ENCODE results near the gene SLC4A8.
"Not testable (repeated sequence)": the region's sequence is repeated elsewhere in the genome, so short reads cannot be mapped to it uniquely, and the experiment has no call there.

Gene SLC4A8

GRCh38 chr12:51443573-51443972 lies 18.9 kb downstream of the SLC4A8 start:
- Histone ChIP-seq H3K27me3 (ENCODE audit: insufficient read depth, insufficient read length) (no peaks in the 10 kb centered on the region), H3K9me3 (ENCODE audit: insufficient read depth, low read length) (no peaks in the 10 kb centered on the region), H3K9ac (ENCODE audit: insufficient read length, low read depth) (no peak overlapping the region), H3K36me3 (ENCODE audit: insufficient read depth, insufficient read length, low read length) (peaks cover 4% of the 10 kb centered on the region), H3K4me3 (ENCODE audit: insufficient read length, low read depth) (no peak overlapping the region), H3K4me1 (ENCODE audit: insufficient read depth, insufficient read length) (no peaks in the 10 kb centered on the region)
- no peak for TF ChIP-seq YY1 (IDR thresholded peaks at IDR 0.05; ENCODE audit: insufficient read depth, insufficient read length)
- no peak for TF ChIP-seq SUZ12 (IDR thresholded peaks at IDR 0.05; ENCODE audit: extremely low read depth, insufficient read depth, insufficient read length)
- no peak for TF ChIP-seq ZNF274 (IDR thresholded peaks at IDR 0.05; ENCODE audit: low read depth, low read length)
- no peak for DNase-seq (ENCODE audit: low read depth, low spot score)

GRCh38 chr12:51448618-51449256 lies 24.1 kb downstream of the SLC4A8 start:
- DNase-seq (ENCODE audit: low read depth, low spot score): no peak
- Histone ChIP-seq H3K9me3 (ENCODE audit: insufficient read depth, low read length) (no peaks in the 10 kb centered on the region), H3K4me1 (ENCODE audit: insufficient read depth, insufficient read length) (peaks cover 8% of the 10 kb centered on the region), H3K36me3 (ENCODE audit: insufficient read depth, insufficient read length, low read length) (peaks cover 14% of the 10 kb centered on the region), H3K9ac (ENCODE audit: insufficient read length, low read depth) (no peak overlapping the region), H3K27me3 (ENCODE audit: insufficient read depth, insufficient read length) (no peaks in the 10 kb centered on the region), H3K4me3 (ENCODE audit: insufficient read length, low read depth) (no peak overlapping the region)
- TF ChIP-seq YY1 (IDR thresholded peaks at IDR 0.05; ENCODE audit: insufficient read depth, insufficient read length): no peak
- TF ChIP-seq ZNF274 (IDR thresholded peaks at IDR 0.05; ENCODE audit: low read depth, low read length): no peak
- no peak for TF ChIP-seq SUZ12 (IDR thresholded peaks at IDR 0.05; ENCODE audit: extremely low read depth, insufficient read depth, insufficient read length)

GRCh38 chr12:51449580-51450246 lies 25.1 kb downstream of the SLC4A8 start:
- H3K4me1 ChIP-seq (ENCODE audit: insufficient read depth, insufficient read length): peaks cover 8% of the 10 kb centered on the region
- H3K9me3 ChIP-seq (ENCODE audit: insufficient read depth, low read length): no peaks in the 10 kb centered on the region
- peaks cover 14% of the 10 kb centered on the region for H3K36me3 ChIP-seq (ENCODE audit: insufficient read depth, insufficient read length, low read length)
- TF ChIP-seq ZNF274 (IDR thresholded peaks at IDR 0.05; ENCODE audit: low read depth, low read length): no peak
- TF ChIP-seq YY1 (IDR thresholded peaks at IDR 0.05; ENCODE audit: insufficient read depth, insufficient read length): no peak
- TF ChIP-seq SUZ12 (IDR thresholded peaks at IDR 0.05; ENCODE audit: extremely low read depth, insufficient read depth, insufficient read length): no peak
- H3K27me3 ChIP-seq (ENCODE audit: insufficient read depth, insufficient read length): no peaks in the 10 kb centered on the region
- no peak overlapping the region for H3K9ac ChIP-seq (ENCODE audit: insufficient read length, low read depth)
- H3K4me3 ChIP-seq (ENCODE audit: insufficient read length, low read depth): no peak overlapping the region
- DNase-seq (ENCODE audit: low read depth, low spot score): no peak

- Histone ChIP-seq H3K27me3 (ENCODE audit: insufficient read depth, insufficient read length) (no peaks in the 10 kb centered on the region), H3K9me3 (ENCODE audit: insufficient read depth, low read length) (no peaks in the 10 kb centered on the region), H3K9ac (ENCODE audit: insufficient read length, low read depth) (no peak overlapping the region), H3K36me3 (ENCODE audit: insufficient read depth, insufficient read length, low read length) (peaks cover 14% of the 10 kb centered on the region), H3K4me3 (ENCODE audit: insufficient read length, low read depth) (no peak overlapping the region), H3K4me1 (ENCODE audit: insufficient read depth, insufficient read length) (peaks cover 8% of the 10 kb centered on the region)
- no peak for DNase-seq (ENCODE audit: low read depth, low spot score)
- TF ChIP-seq YY1 (IDR thresholded peaks at IDR 0.05; ENCODE audit: insufficient read depth, insufficient read length) (no peak), ZNF274 (IDR thresholded peaks at IDR 0.05; ENCODE audit: low read depth, low read length) (no peak), SUZ12 (IDR thresholded peaks at IDR 0.05; ENCODE audit: extremely low read depth, insufficient read depth, insufficient read length) (no peak)
These were observed 25.7 kb downstream of the SLC4A8 start for GRCh38 chr12:51450333-51450732.

- Histone ChIP-seq H3K9ac (ENCODE audit: insufficient read length, low read depth) (no peak overlapping the region), H3K9me3 (ENCODE audit: insufficient read depth, low read length) (no peaks in the 10 kb centered on the region), H3K4me3 (ENCODE audit: insufficient read length, low read depth) (no peak overlapping the region), H3K4me1 (ENCODE audit: insufficient read depth, insufficient read length) (peaks cover 8% of the 10 kb centered on the region), H3K36me3 (ENCODE audit: insufficient read depth, insufficient read length, low read length) (peaks cover 14% of the 10 kb centered on the region), H3K27me3 (ENCODE audit: insufficient read depth, insufficient read length) (no peaks in the 10 kb centered on the region)
- TF ChIP-seq SUZ12 (IDR thresholded peaks at IDR 0.05; ENCODE audit: extremely low read depth, insufficient read depth, insufficient read length) (no peak), ZNF274 (IDR thresholded peaks at IDR 0.05; ENCODE audit: low read depth, low read length) (no peak), YY1 (IDR thresholded peaks at IDR 0.05; ENCODE audit: insufficient read depth, insufficient read length) (no peak)
- no peak for DNase-seq (ENCODE audit: low read depth, low spot score)
These were observed 26.2 kb downstream of the SLC4A8 start for GRCh38 chr12:51450806-51451205.

GRCh38 chr12:51454016-51454415 lies 29.4 kb downstream of the SLC4A8 start:
- H3K27me3 ChIP-seq (ENCODE audit: insufficient read depth, insufficient read length); H3K9me3 ChIP-seq (ENCODE audit: insufficient read depth, low read length); H3K4me1 ChIP-seq (ENCODE audit: insufficient read depth, insufficient read length); DNase-seq (ENCODE audit: low read depth, low spot score); H3K9ac ChIP-seq (ENCODE audit: insufficient read length, low read depth); H3K4me3 ChIP-seq (ENCODE audit: insufficient read length, low read depth): not testable (repeated sequence)
- peaks cover 21% of the 10 kb centered on the region for H3K36me3 ChIP-seq (ENCODE audit: insufficient read depth, insufficient read length, low read length)

GRCh38 chr12:51455050-51455449 lies 30.4 kb downstream of the SLC4A8 start:
- H3K27me3 ChIP-seq (ENCODE audit: insufficient read depth, insufficient read length); H3K4me1 ChIP-seq (ENCODE audit: insufficient read depth, insufficient read length); H3K9me3 ChIP-seq (ENCODE audit: insufficient read depth, low read length); H3K4me3 ChIP-seq (ENCODE audit: insufficient read length, low read depth); DNase-seq (ENCODE audit: low read depth, low spot score): not testable (repeated sequence)
- H3K9ac ChIP-seq (ENCODE audit: insufficient read length, low read depth): peak overlapping the region; percentile 51
- H3K36me3 ChIP-seq (ENCODE audit: insufficient read depth, insufficient read length, low read length): peaks cover 28% of the 10 kb centered on the region
